DOHH2 (cell line): ENCODE results near the gene NFKB1.
"Not testable (repeated sequence)": the region's sequence is repeated elsewhere in the genome, so short reads cannot be mapped to it uniquely, and the experiment has no call there.

Experiments
- EZH2phosphoT487 ChIP-seq: fragments of 200-600 bp; sonication (generic); IDR thresholded peaks from 2 replicates; pipeline ENCODE4 v1.6.1; 2017; ENCODE audit warnings: borderline replicate concordance, mild to moderate bottlenecking, antibody characterized with exemption, low read length, moderate library complexity, mixed read lengths
- TF ChIP-seq, protein P1 (sequence below): fragments of 200-600 bp; sonication (generic); IDR thresholded peaks from one replicate; pipeline ENCODE4 v1.5.1; 2014; ENCODE audit warnings: antibody characterized with exemption, mild to moderate bottlenecking, low read depth, low read length; ENCODE audit not compliant: poor library complexity, severe bottlenecking

DNA sequence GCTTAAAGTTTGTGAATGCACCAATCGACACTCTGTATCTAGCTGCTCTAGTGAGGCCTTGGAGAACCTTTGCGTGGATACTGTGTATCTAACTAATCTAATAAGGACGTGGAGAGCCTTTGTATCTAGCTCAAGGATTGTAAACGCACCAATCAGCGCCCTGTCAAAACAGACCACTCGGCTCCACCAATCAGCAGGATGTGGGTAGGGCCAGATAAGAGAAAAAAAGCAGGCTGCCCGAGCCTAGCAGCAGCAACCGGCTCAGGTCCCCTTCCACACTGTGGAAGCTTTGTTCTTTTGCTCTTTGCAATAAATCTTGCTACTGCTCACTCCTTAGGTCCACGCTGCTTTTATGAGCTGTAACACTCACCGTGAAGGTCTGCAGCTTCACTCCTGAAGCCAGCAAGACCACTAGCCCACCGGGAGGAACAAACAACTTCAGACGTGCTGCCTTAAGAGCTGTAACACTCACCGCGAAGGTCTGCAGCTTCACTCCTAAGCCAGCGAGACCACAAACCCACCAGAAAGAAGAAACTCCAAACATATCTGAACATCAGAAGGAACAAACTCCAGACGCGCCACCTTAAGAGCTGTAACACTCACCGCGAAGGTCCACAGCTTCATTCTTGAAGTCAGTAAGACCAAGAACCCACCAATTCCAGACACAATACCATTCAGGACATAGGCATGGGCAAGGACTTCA, 17.0 kb upstream of the NFKB1 start:
- TF ChIP-seq, protein P1, sequence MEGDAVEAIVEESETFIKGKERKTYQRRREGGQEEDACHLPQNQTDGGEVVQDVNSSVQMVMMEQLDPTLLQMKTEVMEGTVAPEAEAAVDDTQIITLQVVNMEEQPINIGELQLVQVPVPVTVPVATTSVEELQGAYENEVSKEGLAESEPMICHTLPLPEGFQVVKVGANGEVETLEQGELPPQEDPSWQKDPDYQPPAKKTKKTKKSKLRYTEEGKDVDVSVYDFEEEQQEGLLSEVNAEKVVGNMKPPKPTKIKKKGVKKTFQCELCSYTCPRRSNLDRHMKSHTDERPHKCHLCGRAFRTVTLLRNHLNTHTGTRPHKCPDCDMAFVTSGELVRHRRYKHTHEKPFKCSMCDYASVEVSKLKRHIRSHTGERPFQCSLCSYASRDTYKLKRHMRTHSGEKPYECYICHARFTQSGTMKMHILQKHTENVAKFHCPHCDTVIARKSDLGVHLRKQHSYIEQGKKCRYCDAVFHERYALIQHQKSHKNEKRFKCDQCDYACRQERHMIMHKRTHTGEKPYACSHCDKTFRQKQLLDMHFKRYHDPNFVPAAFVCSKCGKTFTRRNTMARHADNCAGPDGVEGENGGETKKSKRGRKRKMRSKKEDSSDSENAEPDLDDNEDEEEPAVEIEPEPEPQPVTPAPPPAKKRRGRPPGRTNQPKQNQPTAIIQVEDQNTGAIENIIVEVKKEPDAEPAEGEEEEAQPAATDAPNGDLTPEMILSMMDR: not testable (repeated sequence)
- not testable (repeated sequence) for TF ChIP-seq EZH2phosphoT487
